Endothelial cell of umbilical vein (primary cell): ENCODE results near the gene STC2. TPM values are rescaled to one million over a fixed set of nuclear protein-coding genes. Genes with fewer than 3 reads are reported as not detected.

Experiments
- BruUV-seq: library from RNA; stranded (reverse); fragments of 400-500 nt; replicated peaks from 2 replicates; lab custom pipeline; 2021; lab: Mats Ljungman, UMichigan
- CTCF ChIA-PET: fragments of 300-600, 350-600 bp; sonication (Branson Sonifier 250); formaldehyde crosslinking; loops from one replicate; lab custom pipeline; 2021; ENCODE audit warnings: antibody characterized with exemption, inconsistent platforms; lab: Charles Lee
- POLR2A ChIA-PET: fragments of 300-600, 350-600 bp; sonication (Branson Sonifier 250); formaldehyde crosslinking; loops from one replicate; lab custom pipeline; 2021; ENCODE audit warnings: antibody characterized with exemption, inconsistent platforms; lab: Charles Lee
- DNase-seq: peaks from one replicate; pipeline ENCODE4 v3.0.0-alpha.2; 2011; ENCODE audit warnings: low read depth, low spot score
- FAIRE-seq: peaks from 2 replicates; lab custom pipeline; 2011; peaks lifted over from hg19 to GRCh38; lab: Jason Lieb, UNC
- H2AFZ ChIP-seq: 2 replicates; pipeline ENCODE4 v1.6.0; 2012; ENCODE audit warnings: low read depth, low read length, control low read depth, inconsistent platforms
- H3K27ac ChIP-seq: 2 replicates; pipeline ENCODE4 v1.5.1; 2011; ENCODE audit warnings: low read depth, mild to moderate bottlenecking, control low read depth, low read length, moderate library complexity; ENCODE audit not compliant: insufficient read depth
- H3K27me3 ChIP-seq, 2 experiments: 2 replicates each; pipeline versions ENCODE4 v1.6.0 to v1.6.1; 2011; ENCODE audit warnings: low read length in 2 of 2, mixed read lengths in 1 of 2; ENCODE audit not compliant: control insufficient read depth in 2 of 2, insufficient read depth in 2 of 2
- H3K36me3 ChIP-seq, 2 experiments: 2 replicates in 1 of 2; 3 replicates in 1 of 2; pipeline ENCODE4 v1.5.1; 2011; ENCODE audit warnings: low read length in 2 of 2, mild to moderate bottlenecking in 1 of 2, moderate library complexity in 1 of 2; ENCODE audit not compliant: control insufficient read depth in 2 of 2, insufficient read depth in 2 of 2; ENCODE audit errors: extremely low read depth in 1 of 2
- H3K4me1 ChIP-seq: 3 replicates; pipeline ENCODE4 v1.5.1; 2011; ENCODE audit warnings: mild to moderate bottlenecking, low read length; ENCODE audit not compliant: control insufficient read depth, insufficient read depth; ENCODE audit errors: extremely low read depth
- H3K4me2 ChIP-seq: 2 replicates; pipeline ENCODE4 v1.6.1; 2011; ENCODE audit warnings: low read length, control low read depth, mixed read lengths; ENCODE audit not compliant: insufficient read depth
- H3K4me3 ChIP-seq, 3 experiments: fragments of 200-600 bp in 1 of 3; sonication (generic), shearing (Covaris generic) in 1 of 3; replicated peaks in 1 of 3; 2 replicates each; pipeline ENCODE4 v1.5.1; 2011 to 2016; ENCODE audit warnings: control low read depth in 3 of 3, low read length in 3 of 3, mild to moderate bottlenecking in 2 of 3, inconsistent platforms in 1 of 3, low read depth in 1 of 3, moderate library complexity in 1 of 3; ENCODE audit not compliant: insufficient read depth in 1 of 3
- H3K79me2 ChIP-seq: 2 replicates; pipeline ENCODE4 v1.6.0; 2012; ENCODE audit warnings: low read length, inconsistent platforms; ENCODE audit not compliant: control insufficient read depth, insufficient read depth
- H3K9ac ChIP-seq: replicated peaks from 2 replicates; pipeline ENCODE3; 2011; ENCODE audit warnings: low read length, control low read depth; ENCODE audit not compliant: insufficient read depth; ENCODE audit errors: extremely low read depth
- H3K9me1 ChIP-seq: replicated peaks from 3 replicates; pipeline ENCODE4 v1.6.0; 2011; ENCODE audit warnings: mild to moderate bottlenecking, low read length; ENCODE audit not compliant: control insufficient read depth, insufficient read depth; ENCODE audit errors: extremely low read depth
- H3K9me3 ChIP-seq: replicated peaks from 2 replicates; pipeline ENCODE4 v1.5.1; 2012; ENCODE audit warnings: low read length, inconsistent platforms; ENCODE audit not compliant: control insufficient read depth, insufficient read depth
- H4K20me1 ChIP-seq: replicated peaks from 2 replicates; pipeline ENCODE3; 2011; ENCODE audit warnings: mild to moderate bottlenecking, low read length; ENCODE audit not compliant: control insufficient read depth, insufficient read depth; ENCODE audit errors: extremely low read depth
- CTCF ChIP-seq, 2 donors: IDR thresholded peaks; 1 replicate in 1 of 2; 2 replicates in 1 of 2; pipeline ENCODE4 v1.5.1; 2011; ENCODE audit warnings: low read length in 2 of 2, mild to moderate bottlenecking in 2 of 2, moderate library complexity in 2 of 2, control low read depth in 1 of 2, inconsistent platforms in 1 of 2, low read depth in 1 of 2; ENCODE audit not compliant: insufficient read depth in 1 of 2; ENCODE audit errors: extremely low read depth in 1 of 2
- EZH2 ChIP-seq: IDR thresholded peaks from 2 replicates; pipeline ENCODE4 v1.6.1; 2012; ENCODE audit warnings: borderline replicate concordance, low read depth, mild to moderate bottlenecking, moderate library complexity, low read length, inconsistent platforms; ENCODE audit not compliant: severe bottlenecking
- FOS ChIP-seq: IDR thresholded peaks from 2 replicates; pipeline ENCODE4 v1.6.1; 2011; ENCODE audit warnings: mild to moderate bottlenecking, low read length, moderate library complexity, borderline replicate concordance; ENCODE audit not compliant: insufficient read depth
- GATA2 ChIP-seq: IDR thresholded peaks from 2 replicates; pipeline ENCODE4 v1.7.0; 2011; ENCODE audit warnings: low read depth, mild to moderate bottlenecking, moderate library complexity, mixed read lengths, low read length; ENCODE audit not compliant: insufficient read length, insufficient read depth
- JUN ChIP-seq: IDR thresholded peaks from 2 replicates; pipeline ENCODE4 v1.6.1; 2011; ENCODE audit warnings: borderline replicate concordance, low read depth; ENCODE audit not compliant: insufficient read length, insufficient read depth
- MAX ChIP-seq: IDR thresholded peaks from 2 replicates; pipeline ENCODE4 v1.6.1; 2011; ENCODE audit not compliant: insufficient read depth, insufficient read length
- MYC ChIP-seq: IDR thresholded peaks from one replicate; pipeline ENCODE4 v1.6.1; 2011; ENCODE audit warnings: mild to moderate bottlenecking, low read depth, low read length
- POLR2A ChIP-seq: IDR thresholded peaks from 2 replicates; pipeline ENCODE4 v1.6.1; 2012; ENCODE audit warnings: low read depth, mild to moderate bottlenecking, control low read depth, low read length
- POLR2AphosphoS5 ChIP-seq: IDR thresholded peaks from 2 replicates; pipeline ENCODE4 v1.6.1; 2012; ENCODE audit warnings: low read depth, mild to moderate bottlenecking, control low read depth, low read length, moderate library complexity; ENCODE audit not compliant: insufficient read depth
- dilution Hi-C: fragments of 300-500 bp; cut with MboI; formaldehyde crosslinking; loops from one replicate; pipeline ENCODE4 v1.15.0; 2019; ENCODE audit warnings: low sequenced_read_pairs; ENCODE audit not compliant: extremely low pct_ligation_motif_present
- intact Hi-C: fragments of 100-400 bp; cut with micrococcal nuclease; formaldehyde crosslinking; loops from one replicate; pipeline ENCODE4 v1.10.0; 2022
- polyA plus RNA-seq, 4 experiments: library from polyadenylated mRNA; depleted of rRNA in 3 of 4; stranded (reverse) in 3 of 4; unstranded in 1 of 4; fragments of >200 nt; gene quantifications; 2 replicates each; pipeline versions ENCODE4 v1.2.1 to v1.2.3, GENCODE V29; 2011 to 2012; ENCODE audit warnings: missing spikeins in 1 of 4
- total RNA-seq: library from RNA; stranded (reverse); gene quantifications from 2 replicates; pipeline ENCODE4 v1.2.3, GENCODE V29; 2021

STC2 gene
- total and polyA plus RNA-seq, 2 donors (not counting 3 experiments of a cell fraction or from before 2014, with no cell fraction given), result 19.0 to 26.9 TPM

GRCh38 chr5:173268750-173269432 lies 59.3 kb downstream of the STC2 start:
- FAIRE-seq (no peak), DNase-seq (no peak)
- TF ChIP-seq MAX (no peak), POLR2A (no peak), JUN (no peak), GATA2 (no peak), POLR2AphosphoS5 (no peak), MYC (no peak), EZH2 (no peak)
- H3K27me3 ChIP-seq, result peaks cover 8% of the 10 kb centered on the region in 2 experiments
- intact Hi-C loops (no loop called here), dilution Hi-C loops (no loop called here)
- no peak overlapping the region for H3K4me3 ChIP-seq
- no peaks in the 10 kb centered on the region for H3K36me3 ChIP-seq
- no peak overlapping the region for H3K4me2 ChIP-seq
- no peak overlapping the region for H3K9ac ChIP-seq
- H3K9me1 ChIP-seq, result no peaks in the 10 kb centered on the region
- H3K9me3 ChIP-seq, result no peaks in the 10 kb centered on the region
- no peaks in the 10 kb centered on the region for H3K79me2 ChIP-seq
- no peak overlapping the region for H3K27ac ChIP-seq
- POLR2A ChIA-PET, result no interaction called here
- H4K20me1 ChIP-seq, result no peaks in the 10 kb centered on the region
- CTCF ChIA-PET, result interaction anchor here (1.2 to 1.5 kb wide), 2 partner anchors 10 to 16 kb away, joined by 3 read pairs; no protein-coding TSS in a partner anchor
- no peak overlapping the region for H2AFZ ChIP-seq
- H3K4me1 ChIP-seq, result no peaks in the 10 kb centered on the region
- BruUV-seq, result no TSS peak

GRCh38 chr5:173265433-173265832 lies 62.8 kb downstream of the STC2 start:
- no peak for FAIRE-seq
- BruUV-seq, result no TSS peak
- no peaks in the 10 kb centered on the region for H3K9me3 ChIP-seq
- no peaks in the 10 kb centered on the region for H3K9me1 ChIP-seq
- H3K27ac ChIP-seq, result no peak overlapping the region
- ChIA-PET POLR2A (no interaction called here), CTCF (no interaction called here)
- H3K4me3 ChIP-seq, result no peak overlapping the region
- H4K20me1 ChIP-seq, result no peaks in the 10 kb centered on the region
- no peak for DNase-seq
- no peaks in the 10 kb centered on the region for H3K4me1 ChIP-seq
- no peak overlapping the region for H3K9ac ChIP-seq
- no peaks in the 10 kb centered on the region for H3K36me3 ChIP-seq
- H3K27me3 ChIP-seq, result peaks cover 8 to 12% of the 10 kb centered on the region in 2 experiments
- dilution Hi-C loops (no loop called here), intact Hi-C loops (no loop called here)
- TF ChIP-seq FOS, result no peak
- TF ChIP-seq JUN, result no peak
- no peak for TF ChIP-seq GATA2
- TF ChIP-seq POLR2AphosphoS5, result no peak
- no peak for TF ChIP-seq MYC
- no peak for TF ChIP-seq MAX
- TF ChIP-seq EZH2, result no peak
- TF ChIP-seq CTCF (IDR thresholded peaks at IDR 0.05; ENCODE audit: extremely low read depth in 1 of 2, insufficient read depth in 1 of 2, low read depth in 1 of 2, low read length in 2 of 2), result no peak
- TF ChIP-seq POLR2A, result no peak
- H2AFZ ChIP-seq, result no peak overlapping the region
- no peak overlapping the region for H3K4me2 ChIP-seq
- no peaks in the 10 kb centered on the region for H3K79me2 ChIP-seq
